Caki2 (cell line): ENCODE measurements around the gene MYL12A. TPM values are rescaled to one million over a fixed set of nuclear protein-coding genes. Genes with fewer than 3 reads are reported as not detected.
"Not testable (repeated sequence)": the region's sequence is repeated elsewhere in the genome, so short reads cannot be mapped to it uniquely, and the experiment has no call there.

Experiments
- DNase-seq: peaks from one replicate; pipeline ENCODE4 v3.0.0-alpha.2; 2015; ENCODE audit warnings: low read depth
- in situ Hi-C: cut with HindIII; loops from 2 replicates; pipeline ENCODE4 v1.10.0; 2016; ENCODE audit warnings: low sequenced_read_pairs, low pct_unique_long_range_greater_than_20kb, mixed read lengths
- total RNA-seq: library from RNA; depleted of rRNA; stranded (reverse); fragments of >200 nt; shearing (Covaris generic); gene quantifications from 2 replicates; pipeline ENCODE4 v1.2.3, GENCODE V29; 2014; ENCODE audit warnings: low replicate concordance; rRNA removed

MYL12A gene
- 924 and 1,157 TPM in 2 replicates for total RNA-seq

- in situ Hi-C loops = no loop called here
- peak; percentile 99 for DNase-seq
Observed at GRCh38 chr18:3247240-3248061, at the start of gene MYL12A. MYL12A (plus strand) TSS chr18:3247801; CDS start chr18:3253248, 5,447 bp downstream.

- in situ Hi-C loops = not testable (repeated sequence)
Observed at GRCh38 chr18:3198260-3198860, 49.2 kb upstream of the MYL12A start.

GRCh38 chr18:3199942-3200645 lies 47.5 kb upstream of the MYL12A start:
- in situ Hi-C loops = no loop called here
- no peak for DNase-seq

More at GRCh38 chr18:3198260-3198860, 49.2 kb upstream of the MYL12A start:
- DNase-seq = not testable (repeated sequence)

GRCh38 chr18:3205239-3205638 lies 42.4 kb upstream of the MYL12A start:
- in situ Hi-C loops = no loop called here
- DNase-seq = no peak

DNA sequence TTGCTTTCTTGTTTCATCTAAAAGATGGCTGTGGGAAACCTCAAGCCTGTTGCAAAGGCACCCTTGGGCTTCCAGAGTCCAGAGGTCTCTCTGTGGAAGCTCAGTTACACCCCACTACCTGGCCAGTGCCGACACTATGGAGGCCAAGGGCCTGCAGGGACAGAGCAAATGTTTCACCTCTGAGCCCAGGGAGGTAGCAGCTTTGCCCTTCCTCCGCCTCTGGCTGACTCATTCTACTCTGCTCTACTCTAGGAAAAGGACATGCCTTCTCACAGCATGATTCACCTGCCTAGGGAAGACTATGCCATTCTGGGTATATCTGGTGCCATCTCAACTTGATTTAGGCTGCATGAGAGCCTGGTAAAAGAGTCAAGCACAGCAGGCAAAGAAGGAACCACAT lies 40.0 kb upstream of the MYL12A start:
- in situ Hi-C loops = no loop called here
- DNase-seq = peak; percentile 43

DNA sequence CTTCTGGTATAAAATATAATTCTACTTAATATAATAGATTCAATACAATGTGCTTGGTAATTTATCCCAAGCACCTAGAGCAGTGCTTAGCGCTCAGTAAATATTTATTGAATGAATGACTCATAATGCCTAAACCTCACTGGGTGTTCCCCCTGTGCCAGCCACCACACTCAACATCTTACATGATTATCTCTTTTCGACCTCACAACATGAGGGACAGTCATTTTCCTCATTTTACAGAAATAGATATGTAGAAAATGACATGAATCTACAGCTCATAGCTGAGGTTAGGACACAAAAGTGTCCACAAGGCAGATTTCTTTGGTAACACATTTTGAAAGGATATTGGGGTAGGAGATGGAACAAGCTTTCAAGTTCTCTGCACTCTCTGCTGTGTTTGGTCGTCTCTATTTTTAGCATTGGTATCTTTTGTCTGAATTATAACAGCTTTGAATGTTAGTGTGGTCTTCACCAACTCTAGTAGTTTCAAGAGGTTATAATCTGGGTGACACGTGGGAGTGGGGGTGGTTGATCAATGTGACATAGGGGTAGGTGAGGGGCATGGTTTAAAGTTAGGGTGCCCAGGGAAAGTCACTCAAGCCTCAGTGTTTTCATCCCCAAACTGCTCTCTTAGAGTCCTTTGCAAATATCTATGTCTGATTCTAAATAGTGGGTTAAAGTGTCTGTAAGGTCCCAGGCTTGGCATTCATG lies 37.6 kb upstream of the MYL12A start:
- DNase-seq = no peak

GRCh38 chr18:3211236-3211992 lies 36.2 kb upstream of the MYL12A start:
- DNase-seq = peak; percentile 10
- in situ Hi-C loops = no loop called here

More for the DNA sequence above, 37.6 kb upstream of the MYL12A start:
- in situ Hi-C loops = no loop called here

- in situ Hi-C loops = no loop called here
- DNase-seq = no peak
Observed at GRCh38 chr18:3212657-3213056, 34.9 kb upstream of the MYL12A start.

DNA sequence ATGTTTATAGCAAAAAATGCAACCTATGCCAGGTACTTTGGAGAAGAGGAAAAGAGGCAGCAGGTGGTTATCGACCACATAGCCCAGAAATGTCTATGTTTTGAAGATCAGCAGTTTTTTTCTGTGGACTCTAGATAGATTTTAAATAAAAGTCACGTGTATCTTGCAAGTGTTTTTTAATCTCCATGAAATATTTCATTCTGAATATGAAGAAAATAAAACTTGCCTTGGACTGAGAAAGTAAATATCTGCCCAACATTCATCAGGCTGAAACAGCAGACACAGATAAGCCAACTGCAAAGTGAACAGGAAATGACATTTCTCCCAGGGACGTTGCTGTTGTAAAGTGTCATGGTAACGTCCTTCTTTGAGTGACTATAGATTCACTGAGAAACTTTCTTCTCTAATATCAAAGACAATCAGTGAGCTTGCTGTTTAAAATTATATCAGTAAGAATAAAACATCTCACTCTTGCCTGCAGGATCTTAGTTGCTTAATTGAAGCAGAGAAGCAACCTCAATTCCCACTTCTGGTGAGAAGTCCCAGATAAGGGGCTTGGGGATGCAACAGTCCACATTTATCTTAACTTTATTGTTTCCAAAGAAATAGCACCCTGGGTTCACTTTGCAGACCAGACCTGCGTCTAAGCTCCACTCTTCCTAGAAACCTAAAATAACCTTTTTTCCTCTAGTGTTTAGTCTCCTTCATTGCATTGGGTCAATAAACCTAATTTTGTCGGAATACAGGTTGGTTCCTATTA lies 34.1 kb upstream of the MYL12A start:
- DNase-seq = no peak
- in situ Hi-C loops = no loop called here

DNA sequence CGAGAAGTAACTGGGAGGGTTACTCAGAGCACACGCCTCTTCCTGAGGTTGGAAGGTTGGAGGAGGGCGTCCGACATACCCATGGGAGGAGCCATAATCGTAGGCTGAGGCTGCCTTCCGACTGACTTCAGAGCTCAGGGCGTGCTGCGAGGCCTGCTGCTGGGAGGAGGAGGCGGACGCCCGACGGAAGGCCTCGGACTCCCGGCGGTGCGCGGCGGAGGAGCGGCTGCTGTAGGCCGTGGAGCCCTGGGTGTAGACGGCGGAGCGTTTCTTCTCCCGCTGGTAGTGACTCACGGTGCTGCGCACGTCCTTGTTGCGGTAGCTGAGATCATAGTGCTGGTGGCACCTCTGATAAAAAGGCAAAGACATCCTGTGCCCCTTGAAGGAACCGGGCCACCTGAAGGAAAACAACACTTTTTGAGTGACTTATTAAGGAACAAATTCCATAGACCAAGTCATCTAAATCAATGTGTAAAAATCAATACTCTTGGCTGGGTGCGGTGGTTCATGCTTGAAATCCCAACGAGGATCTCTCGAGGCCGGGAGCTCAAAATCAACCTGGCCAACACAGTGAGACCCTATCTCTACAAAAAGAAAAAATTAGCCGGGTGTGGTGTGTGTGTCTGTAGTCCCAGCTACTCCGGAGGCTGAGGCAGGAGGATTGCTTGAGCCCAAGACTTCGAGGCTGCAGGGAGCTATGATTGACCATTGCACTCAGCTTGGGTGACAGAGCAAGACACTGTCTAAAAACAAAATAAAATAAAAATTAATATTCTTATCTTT lies 32.6 kb upstream of the MYL12A start:
- in situ Hi-C loops = no loop called here
- DNase-seq = no peak

DNA sequence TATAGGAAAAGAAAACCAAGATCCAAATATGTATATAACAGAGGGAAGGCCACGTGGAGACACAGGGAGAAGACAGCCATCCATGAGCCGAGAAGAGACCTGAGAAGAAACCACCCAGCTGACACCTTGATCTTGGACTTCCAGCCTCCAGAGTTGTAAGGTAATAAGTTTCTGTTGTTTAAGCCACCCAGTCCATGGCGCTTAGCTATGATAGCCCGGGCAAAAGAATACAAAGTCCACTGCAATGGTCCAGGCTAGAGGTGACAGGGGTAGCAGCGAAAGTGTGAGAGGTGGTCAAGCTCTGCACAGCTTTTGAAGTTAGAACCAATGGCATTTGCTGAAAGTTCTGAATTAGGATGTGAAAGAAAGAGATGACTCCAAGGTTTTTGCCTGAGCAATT lies 30.6 kb upstream of the MYL12A start:
- in situ Hi-C loops = no loop called here
- no peak for DNase-seq

GRCh38 chr18:3217948-3218647 lies 29.5 kb upstream of the MYL12A start:
- peak; percentile 10 for DNase-seq
- in situ Hi-C loops = no loop called here

GRCh38 chr18:3218819-3219218 lies 28.8 kb upstream of the MYL12A start:
- in situ Hi-C loops = no loop called here
- no peak for DNase-seq

DNA sequence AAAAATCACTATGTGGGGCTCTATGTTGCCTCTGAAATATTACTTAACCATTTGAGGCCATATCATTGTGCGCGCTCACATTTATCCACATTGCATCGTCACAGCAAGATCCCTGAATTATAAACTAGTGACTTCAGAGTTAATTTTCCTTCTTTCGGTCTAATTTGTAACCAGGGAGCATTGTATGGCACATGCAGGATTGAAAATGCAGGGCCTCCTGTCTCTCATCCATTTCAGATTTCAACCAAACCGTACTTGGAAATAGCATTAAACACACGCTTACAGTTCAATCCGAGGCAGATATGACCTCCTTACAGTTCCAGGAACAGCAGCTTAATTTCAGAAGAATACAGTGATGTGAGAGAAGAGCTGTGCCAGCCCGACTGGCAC lies 28.4 kb upstream of the MYL12A start:
- in situ Hi-C loops = no loop called here
- DNase-seq = no peak

DNA sequence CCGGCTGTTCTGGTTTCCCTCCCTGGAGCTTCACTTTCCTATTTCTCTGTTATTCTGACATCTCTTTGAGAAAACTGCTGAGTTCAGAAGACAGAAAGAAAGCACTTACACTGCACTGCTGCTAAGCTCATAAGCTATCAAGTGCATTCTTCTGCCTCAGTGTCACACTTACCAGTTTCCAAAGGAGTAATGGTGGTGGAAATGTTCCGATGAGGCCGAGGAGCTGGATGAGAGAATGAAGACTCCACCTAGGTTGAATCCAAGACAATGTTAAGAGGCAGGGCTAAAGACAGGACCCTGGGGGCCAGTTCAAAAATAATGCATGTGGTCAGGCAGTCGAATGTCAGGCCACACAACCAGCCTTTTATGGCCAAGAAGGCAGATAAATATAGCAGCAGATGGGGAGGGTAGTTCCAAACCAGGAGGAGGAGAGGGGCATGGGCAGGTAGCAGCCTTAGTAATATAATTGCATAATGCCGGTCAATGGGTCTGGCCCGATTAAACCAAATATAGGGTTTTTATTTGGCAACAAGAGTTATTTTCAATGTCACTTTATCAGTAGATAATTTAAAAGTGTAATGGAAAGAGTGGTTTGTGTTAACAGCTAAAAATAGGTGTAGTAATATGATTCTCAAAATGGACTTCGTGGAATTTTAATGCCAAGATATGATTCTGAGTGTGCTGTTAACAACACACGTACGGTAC lies 27.8 kb upstream of the MYL12A start, which contains the start of gene MYOM1:
TSS of gene MYOM1 (minus strand) at position 338 of the 705 bp plus-strand sequence. CDS start 4,745 bp downstream, outside the sequence.
- DNase-seq = no peak
- in situ Hi-C loops = no loop called here
